ENCODE results near the gene CTAGE9. TPM values are rescaled to one million over a fixed set of nuclear protein-coding genes. Genes with fewer than 3 reads are reported as not detected.
A peak's percentile ranks its signal among the peaks of the same experiment; 100 is the strongest.

CTAGE9 gene
- total and polyA plus RNA-seq, 2 donors (not counting 1 experiment from before 2014, with no cell fraction given), result not detected

DNA sequence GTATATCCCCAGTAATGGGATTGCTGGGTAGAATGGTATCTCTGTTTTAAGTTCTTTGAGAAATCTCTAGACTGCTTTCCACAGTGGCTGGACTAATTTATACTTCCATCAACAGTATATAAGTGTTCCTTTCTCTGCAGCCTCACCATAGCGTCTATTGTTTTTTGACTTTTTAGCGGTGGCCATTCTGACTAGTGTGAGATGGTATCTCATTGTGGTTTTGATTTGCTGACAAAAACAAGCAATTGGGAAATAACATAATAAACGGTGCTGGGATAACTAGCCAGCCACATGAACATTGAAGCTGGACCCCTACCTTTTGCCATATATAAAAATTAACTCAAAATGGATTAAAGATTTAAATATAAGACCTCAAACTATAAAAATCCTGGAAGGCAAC is 23.8 kb downstream of the CTAGE9 start:
- no peak for TF ChIP-seq EZH2 (IDR thresholded peaks at IDR 0.05; ENCODE audit: low read length, missing control alignments)
- TF ChIP-seq, protein P1, sequence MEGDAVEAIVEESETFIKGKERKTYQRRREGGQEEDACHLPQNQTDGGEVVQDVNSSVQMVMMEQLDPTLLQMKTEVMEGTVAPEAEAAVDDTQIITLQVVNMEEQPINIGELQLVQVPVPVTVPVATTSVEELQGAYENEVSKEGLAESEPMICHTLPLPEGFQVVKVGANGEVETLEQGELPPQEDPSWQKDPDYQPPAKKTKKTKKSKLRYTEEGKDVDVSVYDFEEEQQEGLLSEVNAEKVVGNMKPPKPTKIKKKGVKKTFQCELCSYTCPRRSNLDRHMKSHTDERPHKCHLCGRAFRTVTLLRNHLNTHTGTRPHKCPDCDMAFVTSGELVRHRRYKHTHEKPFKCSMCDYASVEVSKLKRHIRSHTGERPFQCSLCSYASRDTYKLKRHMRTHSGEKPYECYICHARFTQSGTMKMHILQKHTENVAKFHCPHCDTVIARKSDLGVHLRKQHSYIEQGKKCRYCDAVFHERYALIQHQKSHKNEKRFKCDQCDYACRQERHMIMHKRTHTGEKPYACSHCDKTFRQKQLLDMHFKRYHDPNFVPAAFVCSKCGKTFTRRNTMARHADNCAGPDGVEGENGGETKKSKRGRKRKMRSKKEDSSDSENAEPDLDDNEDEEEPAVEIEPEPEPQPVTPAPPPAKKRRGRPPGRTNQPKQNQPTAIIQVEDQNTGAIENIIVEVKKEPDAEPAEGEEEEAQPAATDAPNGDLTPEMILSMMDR (conservative IDR thresholded peaks at IDR 0.05 in 1 of 2, IDR thresholded peaks at IDR 0.05 in 1 of 2; ENCODE audit: low read depth in 1 of 2, low read length in 2 of 2), result no peak
- Histone ChIP-seq H3K27ac (ENCODE audit: insufficient read depth, low read length) (no peak overlapping the region), H3K4me3 (replicated peaks in 1 of 4; ENCODE audit: control extremely low read depth in 1 of 4, insufficient read depth in 1 of 4, low read depth in 3 of 4, low read length in 4 of 4) (no peak overlapping the region), H2AFZ (ENCODE audit: low read length) (no peak overlapping the region), H3K27me3 (ENCODE audit: control insufficient read depth, insufficient read depth, low read length) (no peaks in the 10 kb centered on the region), H3K9ac (ENCODE audit: insufficient read depth, low read length) (no peak overlapping the region), H3K79me2 (ENCODE audit: control insufficient read depth, insufficient read depth, low read length) (no peaks in the 10 kb centered on the region), H3K36me3 (ENCODE audit: control insufficient read depth, insufficient read depth, low read length) (no peaks in the 10 kb centered on the region), H3K4me2 (ENCODE audit: extremely low read depth, insufficient read depth, low read length) (no peak overlapping the region), H3K9me3 (ENCODE audit: control insufficient read depth, insufficient read depth, low read depth, low read length) (no peaks in the 10 kb centered on the region), H3K4me1 (ENCODE audit: control insufficient read depth, extremely low read depth, insufficient read depth, low read length) (no peaks in the 10 kb centered on the region), H4K20me1 (ENCODE audit: control insufficient read depth, extremely low read depth, insufficient read depth, low read length) (no peaks in the 10 kb centered on the region)
- DNase-seq (ENCODE audit: low read depth in 2 of 2), result peak in 1 of 2 donors; percentile 11

DNA sequence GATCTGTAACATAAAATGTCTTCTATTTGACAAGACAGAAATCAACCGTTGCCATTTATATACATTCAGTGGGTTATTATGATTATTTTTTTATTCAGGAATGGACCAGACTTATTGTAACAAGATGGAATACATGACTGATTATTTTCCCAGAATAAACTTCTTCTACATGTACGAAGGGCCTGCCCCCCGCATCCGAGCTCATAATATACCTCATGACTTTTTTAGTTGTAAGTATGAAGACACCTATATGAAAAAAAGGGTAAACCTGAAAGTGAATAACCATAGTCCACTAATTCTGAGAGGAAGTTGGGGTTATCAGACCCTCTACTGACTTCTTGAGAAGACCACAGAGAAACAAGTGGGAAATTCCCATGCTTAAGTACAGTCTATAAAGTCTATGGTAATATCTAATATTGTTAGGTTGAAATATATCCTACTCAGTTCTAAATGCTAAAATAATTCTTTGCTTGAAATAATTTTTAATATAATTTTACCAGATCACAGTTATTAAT is 25.5 kb downstream of the CTAGE9 start:
- H3K4me2 ChIP-seq (ENCODE audit: extremely low read depth, insufficient read depth, low read length), result no peak overlapping the region
- no peak overlapping the region for H3K9ac ChIP-seq (ENCODE audit: insufficient read depth, low read length)
- no peaks in the 10 kb centered on the region for H3K4me1 ChIP-seq (ENCODE audit: control insufficient read depth, extremely low read depth, insufficient read depth, low read length)
- H4K20me1 ChIP-seq (ENCODE audit: control insufficient read depth, extremely low read depth, insufficient read depth, low read length), result no peaks in the 10 kb centered on the region
- no peak overlapping the region for H3K4me3 ChIP-seq (replicated peaks in 1 of 4; ENCODE audit: control extremely low read depth in 1 of 4, insufficient read depth in 1 of 4, low read depth in 3 of 4, low read length in 4 of 4)
- H3K9me3 ChIP-seq (ENCODE audit: control insufficient read depth, insufficient read depth, low read depth, low read length), result no peaks in the 10 kb centered on the region
- no peaks in the 10 kb centered on the region for H3K79me2 ChIP-seq (ENCODE audit: control insufficient read depth, insufficient read depth, low read length)
- H2AFZ ChIP-seq (ENCODE audit: low read length), result no peak overlapping the region
- DNase-seq (ENCODE audit: low read depth in 2 of 2), result no peak
- peaks cover 2% of the 10 kb centered on the region for H3K27me3 ChIP-seq (ENCODE audit: control insufficient read depth, insufficient read depth, low read length)
- no peaks in the 10 kb centered on the region for H3K36me3 ChIP-seq (ENCODE audit: control insufficient read depth, insufficient read depth, low read length)
- no peak overlapping the region for H3K27ac ChIP-seq (ENCODE audit: insufficient read depth, low read length)
- TF ChIP-seq EZH2 (IDR thresholded peaks at IDR 0.05; ENCODE audit: low read length, missing control alignments), result no peak
- TF ChIP-seq, protein P1 (conservative IDR thresholded peaks at IDR 0.05 in 1 of 2, IDR thresholded peaks at IDR 0.05 in 1 of 2; ENCODE audit: low read depth in 1 of 2, low read length in 2 of 2), result no peak

DNA sequence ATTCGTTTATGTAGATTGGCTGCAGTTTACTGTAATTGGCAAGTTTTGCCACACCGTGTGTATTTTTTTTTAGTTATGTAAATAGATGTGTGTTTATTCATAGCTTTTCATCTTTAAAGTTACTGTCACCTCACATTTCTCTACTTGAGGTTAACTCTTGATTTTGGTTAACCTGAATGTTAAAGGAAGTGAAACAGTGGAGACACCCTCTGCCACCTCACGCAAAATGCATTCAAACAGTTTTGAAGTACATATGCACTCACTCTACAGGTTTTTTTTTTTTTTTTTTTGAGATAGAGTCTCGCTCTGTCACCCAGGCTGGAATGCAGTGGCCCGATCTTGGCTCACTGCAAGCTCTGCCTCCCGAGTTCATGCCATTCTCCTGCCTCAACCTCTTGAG is 27.3 kb downstream of the CTAGE9 start:
- Histone ChIP-seq H3K36me3 (ENCODE audit: control insufficient read depth, insufficient read depth, low read length) (no peaks in the 10 kb centered on the region), H3K9me3 (ENCODE audit: control insufficient read depth, insufficient read depth, low read depth, low read length) (no peaks in the 10 kb centered on the region), H3K27me3 (ENCODE audit: control insufficient read depth, insufficient read depth, low read length) (peaks cover 2% of the 10 kb centered on the region), H2AFZ (ENCODE audit: low read length) (no peak overlapping the region), H3K9ac (ENCODE audit: insufficient read depth, low read length) (no peak overlapping the region), H3K27ac (ENCODE audit: insufficient read depth, low read length) (no peak overlapping the region), H4K20me1 (ENCODE audit: control insufficient read depth, extremely low read depth, insufficient read depth, low read length) (no peaks in the 10 kb centered on the region), H3K4me2 (ENCODE audit: extremely low read depth, insufficient read depth, low read length) (no peak overlapping the region), H3K79me2 (ENCODE audit: control insufficient read depth, insufficient read depth, low read length) (no peaks in the 10 kb centered on the region), H3K4me1 (ENCODE audit: control insufficient read depth, extremely low read depth, insufficient read depth, low read length) (no peaks in the 10 kb centered on the region), H3K4me3 (replicated peaks in 1 of 4; ENCODE audit: control extremely low read depth in 1 of 4, insufficient read depth in 1 of 4, low read depth in 3 of 4, low read length in 4 of 4) (no peak overlapping the region)
- DNase-seq (ENCODE audit: low read depth in 2 of 2), result no peak
- TF ChIP-seq, protein P1 (conservative IDR thresholded peaks at IDR 0.05 in 1 of 2, IDR thresholded peaks at IDR 0.05 in 1 of 2; ENCODE audit: low read depth in 1 of 2, low read length in 2 of 2), result no peak
- TF ChIP-seq EZH2 (IDR thresholded peaks at IDR 0.05; ENCODE audit: low read length, missing control alignments), result no peak

Measured in fibroblast of lung (primary cell).